ENCODE results near the gene PP2D1.
"Not testable (repeated sequence)": the region's sequence is repeated elsewhere in the genome, so short reads cannot be mapped to it uniquely, and the experiment has no call there.

Gene PP2D1, protein sequence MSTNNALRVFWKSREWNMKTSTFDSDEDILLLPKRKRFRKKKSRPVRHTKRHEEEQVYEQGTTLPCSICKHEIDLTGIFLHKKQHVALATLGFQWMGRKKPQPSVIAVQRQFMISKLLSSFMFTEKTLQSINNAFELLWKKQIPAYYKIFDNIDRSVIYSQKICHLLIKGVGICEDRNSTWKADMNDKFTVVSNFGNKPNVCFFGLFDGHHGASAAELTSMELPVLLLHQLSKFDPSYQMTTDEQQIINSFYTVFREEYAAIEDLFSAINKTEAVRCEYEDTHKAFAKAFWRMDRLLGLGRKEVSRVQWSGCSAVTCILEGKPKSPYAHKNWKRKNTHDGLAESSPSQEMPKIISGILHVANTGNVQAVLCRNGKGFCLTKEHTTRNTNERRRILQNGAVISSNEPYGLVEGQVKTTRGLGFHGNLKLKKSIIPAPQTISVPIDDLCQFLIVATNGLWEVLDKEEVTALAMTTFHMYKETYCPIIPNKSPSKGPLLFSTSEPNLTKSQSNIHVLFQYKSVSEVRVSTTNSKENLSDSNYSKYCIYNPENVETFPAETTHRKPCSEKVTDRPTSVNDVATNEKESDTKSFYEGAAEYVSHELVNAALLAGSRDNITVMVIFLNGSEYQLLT

DNA sequence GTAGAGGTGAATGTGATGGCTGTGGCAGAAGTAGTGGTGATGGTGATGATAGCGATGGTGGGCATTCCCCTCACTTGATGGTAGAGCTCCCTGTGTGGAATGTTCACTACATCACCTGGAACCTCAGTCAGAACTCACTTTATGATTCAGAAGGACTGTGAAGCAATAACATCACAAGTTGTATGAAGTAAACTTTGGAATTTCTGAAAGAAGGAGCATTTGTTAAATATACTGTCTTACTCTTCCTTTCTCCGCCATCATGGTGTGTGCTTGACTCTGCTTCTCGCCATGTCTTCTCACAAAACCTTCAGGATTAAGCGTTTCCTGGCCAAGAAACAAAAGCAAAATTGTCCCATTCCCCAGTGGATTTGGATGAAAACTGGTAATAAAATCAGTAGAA is at the start of gene PP2D1:
Gene PP2D1, minus strand, starts transcription at position 101 of the 400 bp plus-strand sequence. CDS start 192 bp downstream, outside the sequence.
- DNase-seq, result no peak

DNA sequence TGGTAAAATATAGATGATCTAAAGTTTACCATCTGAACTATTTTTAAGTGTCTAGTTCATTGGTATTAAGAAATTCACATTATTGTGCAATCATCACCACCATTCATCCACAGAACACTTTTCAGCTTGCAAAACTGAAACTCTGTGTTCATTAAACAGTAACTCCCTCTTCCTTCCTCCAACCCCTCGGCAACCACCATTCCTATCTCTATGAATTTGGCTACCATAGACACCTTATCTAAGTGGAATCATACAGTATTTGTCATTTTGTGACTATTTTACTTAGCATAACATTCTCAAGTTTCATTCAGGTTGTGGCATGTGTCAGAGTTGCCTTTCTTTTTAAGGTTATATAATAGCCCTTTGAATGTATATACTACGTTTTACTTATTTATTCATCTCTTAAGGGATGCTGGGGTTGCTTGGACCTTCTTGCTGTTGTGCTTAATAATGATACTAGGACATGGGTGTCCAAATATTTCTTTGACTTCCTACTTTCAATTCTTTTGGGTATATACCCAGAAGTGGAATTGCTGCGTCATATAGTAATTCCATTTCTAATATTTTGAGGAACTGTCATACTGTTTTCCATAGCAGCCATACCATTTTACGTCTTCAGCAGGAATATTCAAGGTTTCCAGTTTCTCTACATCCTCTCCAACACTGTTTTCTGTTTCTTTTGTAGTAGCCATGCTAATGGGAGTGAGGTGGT is 49.1 kb upstream of the PP2D1 start:
- DNase-seq, result no peak

DNA sequence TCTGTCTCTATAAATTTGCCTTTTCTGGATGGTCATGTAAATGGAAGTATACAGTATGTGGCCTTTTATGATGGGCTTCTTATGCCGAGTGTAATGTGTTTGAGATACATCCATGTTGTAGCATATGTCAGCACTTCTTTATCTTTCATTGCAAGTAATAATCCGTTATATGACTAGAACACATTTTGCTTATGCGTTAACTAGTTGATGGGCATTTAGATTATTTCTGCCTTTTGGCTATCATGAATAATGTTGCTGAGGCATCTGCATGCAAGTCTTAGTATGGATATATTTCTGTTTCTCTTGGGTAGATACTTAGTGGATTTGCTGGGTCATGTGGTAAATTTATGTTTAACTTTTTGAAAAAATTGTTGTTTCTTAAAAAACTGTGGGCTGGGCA is 47.9 kb upstream of the PP2D1 start:
- no peak for DNase-seq

DNA sequence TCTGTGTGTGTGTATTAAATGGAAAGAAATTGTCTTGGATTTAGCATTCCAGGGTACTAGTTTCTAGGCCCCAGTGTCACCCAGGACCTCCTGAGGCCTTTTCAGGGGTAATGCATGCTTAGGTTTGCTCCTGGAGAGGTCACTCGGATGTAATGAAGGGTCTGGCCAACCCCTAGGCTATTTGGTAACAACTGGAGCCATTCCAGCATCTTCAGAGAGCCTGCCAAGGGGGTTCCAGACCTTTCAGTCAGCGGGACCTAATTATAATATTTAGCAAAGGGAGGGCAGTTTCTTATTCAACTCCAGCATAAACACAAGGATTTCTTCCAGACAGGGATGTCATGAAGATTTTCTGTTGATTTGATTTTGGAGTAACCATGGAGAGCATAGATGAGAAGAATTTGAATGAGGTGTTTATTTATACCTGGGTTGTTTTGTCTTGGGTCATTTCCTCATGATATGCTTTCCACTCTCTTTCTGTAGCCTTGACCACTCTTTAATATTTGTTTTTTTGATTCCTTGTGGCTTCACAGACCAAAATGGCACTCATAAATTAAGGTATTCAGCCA is 45.6 kb upstream of the PP2D1 start:
- no peak for DNase-seq

DNA sequence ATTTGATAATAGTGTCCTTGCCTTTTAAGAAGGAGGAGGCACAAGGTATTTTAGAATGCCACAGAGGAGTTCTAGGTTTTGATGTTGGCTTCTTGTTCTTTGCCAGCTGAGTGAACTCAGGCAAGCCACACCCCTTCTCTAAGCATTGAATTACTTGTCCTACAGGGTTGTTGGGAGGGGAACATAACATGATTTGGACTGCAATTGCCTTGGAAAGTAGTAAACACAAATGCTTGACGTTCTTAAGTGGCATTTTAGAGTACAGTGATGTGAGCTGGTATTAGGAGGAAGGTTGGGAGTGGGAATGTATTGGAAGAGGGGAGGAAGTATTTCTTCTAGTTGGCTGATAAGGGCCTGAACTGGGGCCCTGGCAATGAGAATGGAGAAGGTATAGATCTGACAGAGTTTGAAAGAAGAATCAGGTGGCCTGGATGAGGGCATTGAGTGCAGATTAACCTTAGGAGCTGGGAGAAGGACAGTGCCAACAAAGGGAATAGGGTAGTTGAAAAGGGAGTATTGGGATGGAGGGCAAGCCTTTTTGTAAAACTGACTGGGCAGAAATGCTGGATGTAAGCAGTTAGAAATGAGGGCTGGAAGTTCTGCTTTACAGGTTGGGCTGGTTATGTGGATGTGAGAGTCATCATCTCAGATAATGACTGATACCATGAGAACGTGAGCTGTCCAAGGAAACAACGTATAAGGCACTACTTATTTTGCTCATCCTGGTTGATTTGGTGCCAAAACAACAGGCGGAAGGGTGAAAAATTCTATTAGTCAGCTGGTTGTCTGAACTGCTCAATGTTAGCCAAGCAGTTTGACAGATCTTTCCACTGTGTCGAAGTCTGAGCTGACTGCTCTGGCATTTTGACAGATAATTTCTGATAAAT is 44.9 kb upstream of the PP2D1 start:
- DNase-seq, result no peak

DNA sequence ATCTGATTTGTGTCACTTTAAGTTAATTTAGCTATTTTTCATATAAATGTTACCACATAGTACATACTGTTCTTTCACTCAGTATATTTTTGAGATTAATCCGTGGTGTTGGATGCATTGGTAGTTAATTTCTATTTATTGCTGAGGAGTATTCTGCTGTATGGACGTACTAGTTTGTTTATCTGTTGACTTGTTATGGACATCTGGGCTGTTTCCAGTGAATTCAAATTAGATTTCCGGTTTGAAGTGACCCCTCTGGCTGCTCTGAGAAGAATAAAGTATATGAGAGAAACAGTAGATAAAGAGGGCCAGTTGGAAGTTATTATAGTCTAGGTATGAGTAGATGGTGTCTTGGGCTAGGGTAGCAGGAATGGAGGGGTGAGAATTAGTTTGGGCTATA is 43.8 kb upstream of the PP2D1 start:
- DNase-seq, result no peak

DNA sequence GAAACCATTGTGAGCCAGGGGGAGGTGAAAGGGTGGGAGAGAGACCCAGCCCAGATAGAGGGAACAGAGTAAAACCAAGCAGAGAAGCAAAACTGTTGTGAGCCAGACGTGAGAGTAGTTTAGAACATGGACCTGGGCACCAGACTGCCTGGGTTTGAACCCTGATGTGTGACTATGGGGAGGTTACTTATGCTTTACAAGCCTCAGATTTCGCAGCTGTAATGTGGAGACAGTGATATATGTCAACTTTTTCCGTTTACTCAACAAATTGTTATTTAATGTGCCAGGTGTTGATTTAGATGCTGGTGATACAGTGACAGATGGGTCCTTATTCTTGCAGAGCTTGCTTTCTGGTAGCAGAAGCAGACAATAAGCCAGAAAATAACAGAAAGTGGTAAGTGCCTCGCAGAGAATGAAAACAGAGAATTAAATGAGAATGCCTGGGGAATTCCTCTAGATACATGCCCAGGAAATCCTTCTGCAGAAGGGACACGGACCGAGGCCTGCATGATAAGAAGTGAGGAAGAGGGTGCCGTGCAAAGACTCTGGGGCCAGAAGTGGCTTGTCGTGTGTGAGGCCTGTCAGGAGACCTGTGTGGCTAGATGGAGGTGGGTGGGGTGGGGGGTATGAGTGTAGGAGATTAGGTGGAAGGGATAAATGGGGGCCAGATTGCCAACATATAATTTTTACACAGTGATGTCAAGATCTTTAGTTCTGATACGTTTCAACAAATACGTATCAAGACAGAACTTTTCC is 43.1 kb upstream of the PP2D1 start:
- no peak for DNase-seq

DNA sequence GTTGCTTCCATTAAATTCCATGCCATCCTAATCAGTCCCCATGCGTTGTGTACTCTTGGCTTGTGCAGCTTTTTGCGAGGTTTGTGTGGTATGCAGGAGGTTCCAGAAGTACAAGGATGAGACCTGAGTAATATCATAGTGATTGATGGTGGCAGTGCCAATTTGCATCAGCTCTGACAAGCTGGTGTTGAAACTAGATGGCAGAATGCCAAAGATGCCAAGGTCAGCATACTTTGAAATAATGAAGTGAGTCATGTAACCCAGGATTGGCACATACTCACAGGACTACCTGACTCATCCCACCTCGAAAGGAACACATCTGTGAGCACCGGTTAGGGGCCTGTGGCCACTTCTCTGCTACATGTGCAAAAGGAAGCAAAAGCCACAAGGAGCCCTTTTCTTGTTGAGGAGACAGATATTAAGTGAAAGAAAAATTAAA is 42.5 kb upstream of the PP2D1 start:
- DNase-seq, result peak; percentile 77

DNA sequence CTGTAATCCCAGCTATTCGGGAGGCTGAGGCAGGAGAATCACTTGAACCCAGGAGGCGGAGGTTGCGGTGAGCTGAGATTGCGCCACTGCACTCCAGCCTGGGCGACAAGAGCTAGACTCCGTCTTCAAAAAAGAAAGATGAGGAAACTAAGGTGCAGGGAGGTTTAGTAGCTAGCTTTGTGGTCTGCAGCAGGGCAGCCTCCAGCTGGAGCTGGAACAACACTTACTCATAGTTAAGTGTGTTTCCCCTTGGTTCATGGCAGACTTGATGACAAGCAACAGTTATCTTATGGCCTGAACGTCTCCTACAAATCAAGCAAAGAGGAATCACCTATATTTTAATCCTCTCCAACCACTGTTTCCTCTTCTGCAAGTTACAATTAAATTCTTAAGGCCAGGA is 40.8 kb upstream of the PP2D1 start:
- DNase-seq, result no peak

DNA sequence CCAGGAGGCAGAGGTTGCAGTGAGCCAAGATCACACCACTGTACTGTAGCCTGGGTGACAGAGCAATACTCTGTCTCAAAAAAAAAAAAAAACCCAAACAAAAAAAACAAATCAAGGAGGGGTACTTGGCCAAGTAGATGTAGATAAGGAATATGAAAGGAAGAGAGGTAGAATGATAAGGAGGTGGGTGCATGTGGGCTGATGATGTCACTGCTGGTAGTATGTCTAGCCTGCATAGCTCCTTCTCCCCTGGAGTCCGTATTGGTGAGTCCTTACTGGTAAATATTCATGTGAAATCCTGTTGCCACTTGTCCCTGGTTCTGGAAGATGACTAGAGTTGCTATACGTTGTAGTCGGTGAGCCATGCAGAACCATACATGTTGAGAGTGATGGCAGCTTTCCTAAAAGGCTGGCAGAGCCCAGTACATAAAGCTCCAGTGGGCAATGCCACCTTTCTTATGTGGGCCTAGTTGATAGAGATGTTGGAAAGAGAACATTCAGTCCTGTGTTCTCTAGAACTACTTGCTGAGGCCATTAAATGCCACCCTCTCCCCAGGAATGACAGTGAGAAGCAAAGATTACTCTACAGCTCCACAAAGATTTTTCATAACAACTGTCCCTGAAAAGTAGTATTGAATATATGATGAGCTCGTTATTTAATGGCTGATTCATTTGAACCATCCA is 39.2 kb upstream of the PP2D1 start:
- peak; percentile 31 for DNase-seq

DNA sequence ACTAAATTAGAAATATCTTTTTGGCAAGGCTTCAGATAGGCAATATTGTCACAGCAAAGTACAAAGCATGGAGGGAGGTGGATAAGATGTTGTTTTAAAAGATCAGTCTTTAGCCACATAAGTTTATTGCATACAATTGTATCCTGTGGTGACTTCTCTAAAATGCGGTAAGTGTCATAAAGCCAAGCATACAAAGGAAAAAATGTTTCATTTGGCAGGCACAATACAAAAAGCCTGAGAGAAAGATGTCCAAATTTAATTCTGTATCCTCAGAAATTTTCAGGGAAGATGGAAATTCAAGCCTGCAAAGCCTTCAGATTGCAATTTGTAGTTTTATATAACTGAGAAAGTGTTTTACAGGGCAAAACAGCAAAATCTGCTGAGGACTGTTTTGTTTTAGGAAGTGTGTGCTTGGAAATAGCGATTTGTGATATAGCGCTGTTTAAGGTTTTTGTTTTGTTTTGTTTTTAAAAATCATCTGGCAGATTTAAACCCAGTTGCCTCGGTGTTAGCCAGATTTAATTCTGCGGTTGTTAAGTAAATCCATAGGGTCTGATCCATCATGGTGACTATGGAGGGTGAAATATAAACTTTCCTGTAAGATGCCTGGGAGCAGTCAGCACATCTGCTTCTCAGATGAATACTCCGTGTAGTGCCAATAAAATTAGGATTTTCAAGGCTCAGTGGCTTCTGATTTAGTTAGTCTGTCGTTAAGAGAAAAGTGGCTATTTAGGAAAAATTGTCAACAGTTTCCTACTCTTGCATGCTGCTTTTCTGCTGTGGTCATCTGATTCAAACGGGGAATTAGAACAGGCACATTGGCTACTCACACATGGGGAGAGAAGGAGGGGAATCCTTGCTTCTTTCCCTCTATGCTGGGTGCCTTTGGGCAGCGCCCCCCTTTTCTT is 36.2 kb upstream of the PP2D1 start:
- no peak for DNase-seq

DNA sequence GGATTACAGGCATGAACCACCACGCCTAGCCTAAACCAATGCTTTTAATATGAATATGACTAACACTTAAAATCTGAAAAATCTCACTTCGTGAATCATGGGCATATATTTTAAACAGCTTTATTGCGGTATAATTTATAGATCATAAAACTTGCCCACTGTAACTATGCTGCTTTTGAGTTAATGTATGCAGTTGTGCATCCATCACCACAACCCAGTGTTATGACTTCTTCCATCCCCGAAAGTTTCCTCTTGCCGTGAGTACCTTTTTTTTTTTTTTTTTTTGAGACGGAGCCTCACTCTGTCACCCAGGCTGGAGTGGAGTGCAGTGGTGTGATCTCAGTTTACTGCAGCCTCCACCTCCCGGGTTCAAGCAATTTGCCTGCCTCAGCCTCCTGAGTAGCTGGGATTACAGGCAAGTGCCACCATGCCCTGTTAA is 35.3 kb upstream of the PP2D1 start:
- no peak for DNase-seq

DNA sequence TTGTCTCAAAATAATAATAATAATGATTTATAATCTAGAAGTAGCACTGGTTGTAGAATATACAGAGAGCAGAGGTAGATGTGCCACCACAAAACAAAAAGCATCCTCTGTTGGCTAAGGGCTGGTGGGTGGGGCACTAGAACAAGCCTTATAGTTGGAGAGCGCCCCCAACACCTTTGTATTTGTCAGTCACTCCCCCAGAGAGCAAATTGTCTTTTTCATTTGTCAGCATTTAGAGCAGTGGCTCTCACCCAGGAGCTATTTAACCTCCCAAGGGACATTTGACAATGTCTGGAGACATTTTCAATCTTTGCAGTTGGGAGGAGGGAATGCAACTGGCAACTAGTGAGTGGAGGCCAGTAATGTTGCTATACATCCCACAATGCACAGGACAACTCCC is 34.5 kb upstream of the PP2D1 start:
- no peak for DNase-seq

DNA sequence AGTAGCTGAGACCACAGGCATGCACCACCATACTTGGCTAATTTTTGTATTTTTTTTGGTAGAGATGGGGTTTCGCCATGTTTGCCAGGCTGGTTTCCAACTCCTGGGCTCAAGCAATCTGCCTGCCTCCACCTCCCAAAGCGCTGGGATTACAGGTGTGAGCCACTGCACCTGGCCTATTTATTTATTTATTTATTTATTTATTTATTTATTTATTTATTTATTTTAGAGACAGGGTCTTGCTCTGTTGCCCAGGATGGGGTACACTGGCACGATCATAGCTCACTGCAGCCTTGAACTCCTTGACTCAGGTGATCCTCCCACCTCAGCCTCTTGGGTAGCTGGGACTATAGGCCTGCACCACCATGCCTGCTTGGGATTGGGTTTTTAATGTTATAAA is 33.1 kb upstream of the PP2D1 start:
- not testable (repeated sequence) for DNase-seq

DNA sequence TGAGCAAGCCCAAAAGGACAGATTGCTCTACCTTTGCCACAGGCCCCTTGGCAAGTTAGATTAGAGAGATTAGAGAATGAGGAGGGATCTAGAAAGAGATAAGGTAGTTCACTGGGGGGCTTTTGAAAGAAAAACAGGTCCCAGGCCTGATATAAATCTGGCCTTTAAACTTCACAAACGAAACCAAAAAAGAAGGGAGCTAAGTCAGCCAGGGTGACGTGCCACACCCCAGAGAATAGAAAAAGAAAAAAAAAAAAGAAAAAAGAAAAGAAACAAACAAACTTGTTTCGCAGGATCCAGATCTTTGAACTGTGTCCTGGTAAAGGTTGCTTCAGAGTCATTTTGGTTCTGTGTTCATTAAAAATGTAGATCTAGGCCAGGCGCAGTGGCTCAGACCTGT is 31.8 kb upstream of the PP2D1 start:
- peak; percentile 32 for DNase-seq

DNA sequence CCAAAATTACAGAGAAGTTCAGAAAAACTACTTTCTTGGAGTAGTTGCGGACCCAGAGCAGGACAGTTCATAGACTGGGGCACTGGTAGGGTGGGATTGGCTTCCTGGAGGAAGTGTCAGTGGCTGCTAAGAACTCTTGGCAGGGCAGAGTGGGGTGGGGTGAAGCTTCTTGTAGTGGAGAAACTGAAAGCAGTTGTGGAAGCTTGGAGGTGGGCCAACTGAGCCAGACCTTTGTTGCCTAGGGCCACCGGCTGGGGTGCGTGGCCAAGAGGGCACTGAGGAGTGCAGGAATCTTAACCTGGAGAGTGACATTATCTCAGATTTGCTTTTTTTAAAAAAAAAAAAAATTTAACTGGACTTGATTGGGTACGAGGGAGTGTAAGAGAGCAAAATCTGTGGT is 31.3 kb upstream of the PP2D1 start:
- DNase-seq, result peak; percentile 62

DNA sequence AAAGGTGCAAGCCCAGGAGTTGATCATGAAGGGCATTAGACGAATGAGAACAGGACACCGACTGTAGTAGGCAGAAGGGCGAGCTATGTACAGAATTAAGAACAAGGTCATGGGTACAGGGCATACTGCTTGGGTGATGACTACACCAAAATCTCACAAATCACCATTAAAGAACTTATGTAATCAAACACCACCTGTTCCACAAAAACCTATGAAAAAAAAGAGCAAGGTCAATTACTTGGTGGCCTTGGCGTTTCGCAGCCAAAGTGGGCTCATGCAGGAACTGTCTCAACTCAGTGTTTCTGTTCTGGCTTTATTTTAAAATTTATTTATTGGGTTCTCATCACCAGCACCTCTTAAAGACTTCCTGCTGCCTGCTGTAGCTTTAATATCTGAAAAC is 30.3 kb upstream of the PP2D1 start:
- DNase-seq, result no peak

DNA sequence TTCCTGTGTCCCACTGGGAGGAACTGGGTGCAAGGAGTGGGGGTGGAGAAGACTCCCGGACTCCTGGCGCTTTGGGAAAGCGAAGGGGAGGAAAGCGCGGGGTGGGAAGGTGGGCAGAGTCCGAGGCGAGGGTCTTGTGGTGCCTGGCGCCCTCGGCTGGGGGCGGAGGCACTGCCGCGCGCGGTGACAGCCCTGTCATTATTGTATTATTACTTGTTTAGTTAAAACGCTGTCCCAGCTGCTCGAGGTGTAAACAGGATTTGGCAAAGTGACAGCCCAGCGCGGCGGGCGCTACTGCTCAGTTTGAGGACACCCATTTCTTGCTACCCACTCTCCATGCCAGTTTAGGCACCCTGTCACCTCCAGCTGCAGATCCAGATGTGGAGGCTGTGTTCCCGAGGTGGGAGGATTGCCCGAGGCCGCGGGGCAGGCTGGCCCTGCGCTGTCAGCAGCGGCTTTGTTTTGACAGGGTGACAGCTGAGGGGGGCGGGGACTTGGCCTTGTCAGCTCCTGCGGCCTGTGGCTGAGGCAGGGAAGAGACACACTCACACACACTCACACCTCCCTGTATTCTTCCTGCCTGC is 29.2 kb upstream of the PP2D1 start:
- peak; percentile 76 for DNase-seq

DNA sequence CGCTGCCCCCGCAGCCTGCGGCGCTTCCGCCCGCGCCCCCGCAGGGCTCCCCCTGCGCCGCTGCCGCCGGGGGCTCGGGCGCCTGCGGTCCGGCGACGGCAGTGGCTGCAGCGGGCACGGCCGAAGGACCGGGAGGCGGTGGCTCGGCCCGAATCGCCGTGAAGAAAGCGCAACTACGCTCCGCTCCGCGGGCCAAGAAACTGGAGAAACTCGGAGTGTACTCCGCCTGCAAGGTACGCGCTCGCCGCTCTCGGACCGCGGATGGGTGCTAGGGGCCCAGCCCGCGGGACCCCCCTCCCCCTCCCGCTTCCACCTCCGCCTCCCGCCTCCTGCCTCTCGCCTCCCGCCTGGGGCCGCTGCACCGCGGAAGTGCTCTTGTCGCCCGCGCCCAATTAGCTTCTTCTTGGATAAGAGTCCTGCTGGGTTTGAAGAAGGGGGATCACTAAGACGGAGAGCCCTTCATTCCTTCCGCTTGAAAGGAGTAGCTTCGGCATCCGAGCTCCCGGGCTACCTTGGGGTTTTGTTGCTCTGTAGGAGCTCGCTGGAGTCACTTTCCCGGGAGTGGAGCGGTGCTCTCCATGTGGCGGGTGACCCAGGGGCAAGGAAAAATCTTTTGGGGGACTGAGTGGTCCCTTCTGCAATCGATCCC is 28.6 kb upstream of the PP2D1 start:
- DNase-seq, result peak; percentile 71

Measured in CD4-positive, alpha-beta T cell treated with Interleukin-10 for 1 hour (primary cell).